HG03442 (cell line): Measurements from ENCODE around the gene HMGCL.
"Not testable (repeated sequence)": the region's sequence is repeated elsewhere in the genome, so short reads cannot be mapped to it uniquely, and the experiment has no call there.

Experiments used
- ATAC-seq: cut with Tn5 transposase; IDR thresholded peaks from one replicate; pipeline ENCODE4 v1.9.1; 2021; ENCODE audit warnings: mild to moderate bottlenecking, moderate library complexity; ENCODE audit not compliant: unreplicated experiment

Gene HMGCL

GRCh38 chr1:23825076-23825761 is at the start of gene HMGCL:
TSS of gene HMGCL (minus strand) at chr1:23825429. CDS start at chr1:23825415, 14 bp downstream.
- ATAC-seq = peak; percentile 75

- no peak for ATAC-seq
Observed at GRCh38 chr1:23872421-23872820, 47.2 kb upstream of the HMGCL start.

GRCh38 chr1:23869051-23869450 is 43.8 kb upstream of the HMGCL start:
- ATAC-seq = no peak

DNA sequence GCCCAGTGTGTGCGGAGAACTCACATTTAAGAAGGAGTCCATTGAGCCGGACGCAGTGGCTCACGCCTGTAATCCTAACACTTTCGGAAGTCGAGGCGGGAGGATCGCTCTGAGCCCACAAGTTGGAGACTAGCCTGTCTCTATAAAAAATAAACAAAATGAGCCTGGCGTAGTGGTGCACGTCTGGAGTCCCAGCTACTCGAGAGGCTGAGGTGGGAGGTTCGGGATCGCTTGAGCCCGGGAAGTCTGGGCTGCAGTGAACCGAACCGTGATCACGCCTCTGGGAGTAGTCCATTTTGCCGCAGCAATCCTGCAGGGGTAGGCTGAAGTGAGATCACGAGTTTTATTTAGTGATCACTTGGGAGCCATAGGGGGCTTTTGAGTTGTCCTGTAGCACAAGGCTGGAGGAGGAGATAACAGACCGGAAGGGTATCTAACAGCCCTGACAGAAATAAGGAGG is 43.4 kb upstream of the HMGCL start:
- no peak for ATAC-seq

DNA sequence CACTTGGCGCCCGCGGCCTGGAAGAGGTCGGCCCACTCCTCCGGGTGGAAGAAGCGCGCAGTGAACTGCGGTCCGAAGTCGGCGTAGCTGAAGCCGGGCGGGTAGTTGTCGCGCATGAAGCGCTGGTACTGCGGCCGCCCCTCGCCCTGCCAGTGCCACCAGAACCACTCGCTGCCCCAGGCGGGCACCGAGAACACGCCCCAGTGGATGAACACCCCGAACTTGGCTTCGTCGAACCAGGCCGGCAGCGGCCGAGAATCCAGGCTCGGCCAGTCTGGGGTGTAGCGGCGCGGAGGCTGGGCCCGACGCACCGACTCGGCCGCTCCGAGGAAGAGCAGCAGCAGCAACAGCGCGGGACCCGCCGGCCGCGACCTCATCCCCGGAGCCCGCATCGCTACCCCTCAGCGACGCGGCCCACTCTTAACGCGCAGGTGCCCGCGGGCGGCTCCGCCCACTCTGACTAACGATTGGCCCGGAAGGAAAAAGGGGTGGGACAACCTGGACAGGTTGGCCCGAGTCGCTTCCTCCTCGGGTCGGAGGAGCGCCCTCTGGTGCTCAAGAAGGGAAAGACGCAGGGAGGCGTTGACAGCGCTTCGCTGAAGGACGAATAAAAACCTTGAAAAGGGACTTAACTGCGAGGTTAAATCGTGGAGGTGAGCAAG is 42.8 kb upstream of the HMGCL start, which contains the start of gene FUCA1:
Gene FUCA1, minus strand, starts transcription at position 396 of the 662 bp plus-strand sequence. Its CDS starts 4 bp downstream, at position 392.
- ATAC-seq = peak; percentile 84

GRCh38 chr1:23867542-23867894 is 42.3 kb upstream of the HMGCL start:
- no peak for ATAC-seq

DNA sequence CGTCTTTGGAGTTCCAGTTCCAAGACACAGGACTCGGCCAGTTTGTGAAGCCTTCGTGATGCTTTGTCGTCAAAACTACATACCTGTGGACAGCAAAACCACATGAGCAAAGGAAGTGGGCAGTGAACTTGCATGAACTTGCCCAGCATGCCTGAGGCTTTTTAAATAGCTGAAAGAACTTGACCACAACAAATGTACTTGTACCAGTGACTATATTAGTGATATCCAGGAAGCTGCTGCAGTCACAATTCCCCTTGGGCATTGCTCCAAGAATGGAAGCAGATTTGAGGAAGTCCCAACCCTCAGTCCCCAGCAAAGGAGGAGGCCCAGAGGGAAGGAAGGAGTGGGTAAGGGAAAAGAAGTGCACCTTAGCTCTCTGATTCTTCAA is 40.3 kb upstream of the HMGCL start:
- ATAC-seq = peak; percentile 32

DNA sequence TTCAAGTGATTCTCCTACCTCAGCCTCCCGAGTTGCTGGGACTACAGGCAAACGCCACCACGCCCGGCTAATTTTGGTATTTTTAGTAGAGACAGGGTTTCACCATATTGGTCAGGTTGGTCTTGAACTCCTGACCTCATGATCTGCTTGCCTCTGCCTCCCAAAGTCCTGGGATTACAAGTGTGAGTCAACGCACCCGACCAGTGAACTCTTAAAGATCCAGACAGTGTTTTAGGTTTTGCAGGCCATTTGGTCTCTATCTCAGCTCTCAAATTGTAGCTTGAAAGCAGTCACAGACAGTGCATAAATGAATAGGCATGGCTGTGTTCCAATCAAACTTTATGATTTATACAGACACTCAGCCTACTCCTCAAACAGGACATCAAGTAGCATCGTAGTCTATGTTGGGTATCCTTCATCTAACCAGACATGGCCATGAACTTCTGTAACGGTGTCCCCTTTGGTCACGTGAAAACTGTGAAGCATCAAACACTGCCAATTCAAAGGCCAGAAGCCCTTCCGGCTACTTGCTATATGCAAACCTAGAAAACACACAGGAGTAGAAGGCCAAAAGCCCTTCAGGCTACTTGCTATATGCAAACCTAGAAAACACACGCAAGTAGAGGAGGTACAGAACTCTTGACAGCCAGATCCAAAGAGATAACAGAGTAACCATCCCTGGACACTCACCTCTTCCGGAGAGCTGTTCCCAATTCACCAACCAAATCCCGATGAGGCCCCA is 39.7 kb upstream of the HMGCL start:
- no peak for ATAC-seq

DNA sequence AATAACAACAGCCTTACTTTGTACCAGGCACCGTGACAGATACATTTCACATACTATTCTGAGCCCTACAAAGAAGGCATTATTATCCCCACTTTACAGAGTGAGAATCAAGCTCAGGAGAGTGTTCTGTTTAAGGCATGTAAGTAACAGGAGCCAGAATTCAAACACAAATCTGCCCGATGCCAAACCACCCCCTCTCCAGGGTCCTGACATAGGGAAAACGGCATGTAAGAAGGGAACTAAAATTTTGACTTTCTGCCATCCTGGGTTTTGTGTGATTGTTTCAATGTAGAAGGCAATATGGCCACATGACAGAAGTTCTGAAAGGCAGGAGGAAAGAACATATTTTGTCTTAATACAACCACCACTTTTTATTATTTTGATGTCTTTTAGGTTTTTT is 37.4 kb upstream of the HMGCL start:
- no peak for ATAC-seq

DNA sequence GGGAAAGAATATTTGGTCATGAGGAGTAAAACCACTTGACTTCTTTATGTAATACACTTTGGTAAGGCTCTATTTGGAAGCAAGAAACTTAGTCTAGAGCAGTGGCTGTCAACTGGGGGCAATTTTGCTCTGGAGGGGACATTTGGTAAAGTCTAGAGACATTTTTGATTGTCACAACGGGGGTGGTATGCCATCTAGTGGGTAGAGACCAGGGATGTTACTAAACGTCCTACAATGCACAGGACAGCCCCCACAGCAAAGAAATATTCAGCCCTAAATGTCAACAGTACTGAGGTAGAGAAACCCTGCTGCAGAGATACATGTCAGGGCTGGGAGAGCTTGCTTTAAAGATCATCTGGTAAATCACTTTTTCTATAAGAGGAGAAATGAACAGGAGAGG is 29.3 kb upstream of the HMGCL start:
- no peak for ATAC-seq

DNA sequence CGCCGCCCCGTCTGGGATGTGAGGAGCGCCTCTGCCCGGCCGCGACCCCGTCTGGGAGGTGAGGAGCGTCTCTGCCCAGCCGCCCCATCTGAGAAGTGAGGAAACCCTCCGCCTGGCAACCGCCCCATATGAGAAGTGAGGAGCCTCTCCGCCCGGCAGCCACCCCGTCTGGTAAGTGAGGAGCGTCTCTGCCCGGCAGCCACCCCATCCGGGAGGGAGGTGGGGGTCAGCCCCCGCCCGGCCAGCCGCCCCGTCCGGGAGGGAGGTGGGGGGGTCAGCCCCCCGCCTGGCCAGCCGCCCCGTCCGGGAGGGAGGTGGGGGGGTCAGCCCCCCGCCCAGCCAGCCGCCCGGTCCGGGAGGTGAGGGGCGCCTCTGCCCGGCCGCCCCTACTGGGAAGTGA is 27.9 kb upstream of the HMGCL start:
- ATAC-seq = not testable (repeated sequence)

- ATAC-seq = not testable (repeated sequence)
Observed at GRCh38 chr1:23851406-23851805, 26.2 kb upstream of the HMGCL start.

- ATAC-seq = no peak
Observed at GRCh38 chr1:23848673-23849616, 23.7 kb upstream of the HMGCL start.

DNA sequence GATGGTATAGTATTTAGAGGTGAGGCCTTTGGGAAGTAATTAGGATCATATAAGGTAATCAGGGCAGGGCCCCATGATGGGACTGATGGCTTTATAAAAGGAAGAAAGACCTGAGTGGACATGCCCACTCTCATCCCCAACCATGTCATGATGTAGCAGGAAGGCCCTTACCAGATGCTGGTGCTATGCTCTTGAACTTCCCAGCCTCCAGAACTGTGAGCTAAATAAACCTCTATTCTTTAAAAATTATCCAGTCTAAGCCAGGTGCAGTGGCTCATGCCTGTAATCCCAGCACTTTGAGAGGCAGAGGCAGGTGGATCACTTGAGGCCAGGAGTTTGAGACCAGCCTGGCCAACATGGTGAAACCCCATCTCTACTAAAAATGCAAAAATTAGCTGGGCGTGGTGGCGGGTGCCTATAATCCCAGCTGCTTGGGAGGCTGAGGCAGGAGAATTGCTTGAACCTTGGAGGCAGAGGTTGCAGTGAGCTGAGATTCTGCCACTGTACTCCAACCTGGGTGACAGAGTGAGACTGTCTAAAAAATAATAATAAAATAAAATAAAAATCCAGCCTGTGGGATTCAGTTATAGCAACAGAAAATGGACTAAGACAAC is 22.4 kb upstream of the HMGCL start:
- ATAC-seq = not testable (repeated sequence)

DNA sequence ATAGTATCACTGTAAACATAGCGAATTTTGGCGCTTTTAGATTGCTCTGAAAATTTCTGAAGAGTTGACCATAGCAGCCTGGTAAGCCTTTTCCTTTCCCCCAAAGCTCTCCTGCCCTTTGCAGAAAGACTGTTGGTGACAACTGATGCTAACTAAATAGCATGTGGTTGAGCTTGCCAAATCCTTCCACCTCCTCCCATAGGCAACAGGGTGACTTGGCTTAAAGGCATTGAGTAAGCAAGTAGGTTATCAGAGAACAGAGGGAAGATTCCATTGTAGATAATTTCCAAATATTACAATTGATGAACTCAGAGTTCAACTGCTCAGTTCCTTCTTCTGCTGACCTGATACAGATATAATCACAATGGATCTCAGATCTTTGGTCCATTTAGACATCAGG is 19.9 kb upstream of the HMGCL start:
- ATAC-seq = no peak

- no peak for ATAC-seq
Observed at GRCh38 chr1:23843644-23844043, 18.4 kb upstream of the HMGCL start.

DNA sequence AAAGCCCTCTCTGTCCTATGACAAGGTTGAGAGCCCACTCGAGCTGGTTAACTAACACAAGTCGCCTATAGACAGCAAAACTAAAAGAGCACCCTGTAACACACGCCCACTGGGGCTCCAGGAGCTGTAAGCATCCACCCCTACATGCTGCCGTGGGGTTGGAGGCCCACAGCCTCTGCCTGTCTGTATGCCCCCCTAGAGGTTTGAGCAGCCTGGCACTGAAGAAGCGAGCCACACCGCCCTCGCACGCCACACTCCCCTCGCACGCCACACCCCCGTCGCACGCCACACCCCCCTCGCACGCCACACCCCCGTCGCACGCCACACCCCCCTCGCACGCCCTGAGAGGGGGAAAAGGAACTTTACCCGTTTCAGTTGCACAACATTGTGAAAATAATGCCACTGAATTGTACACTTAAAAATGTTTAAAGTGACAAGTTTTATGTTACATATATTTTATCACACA is 13.2 kb upstream of the HMGCL start:
- ATAC-seq = peak; percentile 45

DNA sequence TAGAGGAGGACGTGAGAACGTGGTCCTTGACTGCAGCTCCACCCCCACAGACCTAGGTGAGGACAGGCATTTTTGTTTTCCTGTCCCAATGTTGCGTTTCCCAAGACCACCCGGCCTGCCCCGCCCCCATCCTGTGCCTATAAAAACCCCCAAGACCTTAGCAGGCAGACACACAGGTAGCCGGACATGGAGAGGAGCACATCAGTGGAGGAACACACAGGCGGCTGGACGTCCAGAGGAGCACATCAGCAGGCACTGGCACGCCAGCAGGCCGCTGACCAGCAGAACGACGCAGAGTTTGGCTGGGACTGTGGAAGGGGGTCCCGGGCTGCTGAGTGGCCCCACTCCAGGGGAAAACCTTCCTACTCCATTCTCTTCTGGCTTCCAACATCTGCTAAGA is 12.7 kb upstream of the HMGCL start:
- ATAC-seq = no peak

DNA sequence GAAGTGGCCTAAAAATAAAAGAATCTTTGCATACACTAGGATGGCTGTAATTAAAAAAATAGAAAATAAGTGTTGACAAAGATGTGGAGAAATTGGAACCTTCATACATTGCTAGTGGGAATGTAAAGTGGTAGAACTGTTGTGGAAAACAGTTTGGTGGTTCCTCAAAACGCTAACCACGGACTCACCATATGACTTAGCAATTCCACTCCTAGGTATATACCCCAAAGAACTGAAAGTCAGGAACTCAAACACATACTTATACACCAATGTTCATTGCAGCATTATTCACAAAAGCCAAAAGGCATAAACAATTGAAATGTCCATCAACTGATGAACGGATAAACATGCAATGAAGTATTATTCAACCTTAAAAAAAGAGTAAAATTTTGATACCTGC is 10.8 kb upstream of the HMGCL start:
- ATAC-seq = no peak

DNA sequence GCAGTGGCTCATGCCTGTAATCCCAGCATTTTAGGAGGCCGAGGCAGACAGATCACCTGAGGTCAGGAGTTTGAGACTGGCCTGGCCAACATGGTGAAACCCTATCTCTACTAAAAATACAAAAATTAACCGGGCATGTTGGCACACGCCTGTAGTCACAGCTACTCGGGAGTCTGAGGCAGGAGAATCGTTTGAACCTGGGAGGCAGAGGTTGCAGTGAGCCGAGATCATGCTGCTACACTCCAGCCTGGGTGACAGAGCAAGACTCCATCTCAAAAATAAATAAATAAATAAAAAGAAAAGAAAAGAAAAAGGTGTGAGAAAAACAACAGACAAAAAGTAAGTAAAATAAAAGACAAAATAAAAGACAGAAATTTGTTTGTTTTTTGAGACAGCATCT is 8.9 kb upstream of the HMGCL start:
- ATAC-seq = not testable (repeated sequence)
